ENCODE results near the gene ANKRD27. TPM values are rescaled to one million over a fixed set of nuclear protein-coding genes. Genes with fewer than 3 reads are reported as not detected.
"Not testable (repeated sequence)": the region's sequence is repeated elsewhere in the genome, so short reads cannot be mapped to it uniquely, and the experiment has no call there.

ANKRD27 gene
- total RNA-seq, 1 donor from 2014 or later: 22.6 TPM

DNA sequence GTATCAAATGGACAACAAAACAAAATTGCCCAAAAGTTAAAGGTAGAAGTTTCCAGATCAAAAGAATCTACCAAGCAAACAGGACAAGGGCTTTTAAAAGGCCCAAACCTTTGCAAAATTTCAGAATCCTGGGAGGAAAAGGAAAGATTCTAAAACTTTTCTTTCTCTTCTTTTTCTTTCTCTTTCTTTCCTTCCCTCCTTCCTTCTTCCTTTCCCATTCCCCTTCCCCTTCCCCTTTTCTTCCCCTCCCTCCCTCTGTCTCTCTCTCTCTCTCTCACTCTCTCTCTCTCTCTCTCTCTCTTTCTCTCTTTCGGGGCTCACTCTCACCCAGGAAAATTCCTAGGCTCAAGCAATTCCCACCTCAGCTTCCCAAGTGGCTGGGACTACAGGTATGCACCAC, 98.2 kb downstream of the ANKRD27 start:
- no peak for ATAC-seq (ENCODE audit: poor library complexity)
- intact Hi-C loops (cut with DNase I): no loop called here
- no peak for DNase-seq

DNA sequence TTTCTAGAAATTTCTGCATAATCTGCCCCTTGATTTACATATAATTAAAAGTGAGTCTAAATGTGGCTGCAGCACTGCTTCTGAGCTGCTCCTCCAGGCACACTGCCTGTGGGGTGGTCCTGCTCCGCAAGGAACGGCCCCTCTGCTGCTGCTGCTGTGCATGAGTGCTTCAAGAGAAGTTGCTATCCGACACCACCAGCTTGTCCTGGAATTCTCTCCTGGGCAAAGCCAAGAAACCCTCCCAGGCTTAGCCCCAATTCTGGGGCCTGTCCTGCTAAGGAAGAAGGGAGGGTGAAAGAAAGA, 101.5 kb downstream of the ANKRD27 start:
- intact Hi-C loops (cut with DNase I): loop anchor here (5.0 kb wide), 1 partner anchor 286 kb away; no protein-coding TSS in a partner anchor
- DNase-seq: no peak
- no peak for ATAC-seq (ENCODE audit: poor library complexity)

DNA sequence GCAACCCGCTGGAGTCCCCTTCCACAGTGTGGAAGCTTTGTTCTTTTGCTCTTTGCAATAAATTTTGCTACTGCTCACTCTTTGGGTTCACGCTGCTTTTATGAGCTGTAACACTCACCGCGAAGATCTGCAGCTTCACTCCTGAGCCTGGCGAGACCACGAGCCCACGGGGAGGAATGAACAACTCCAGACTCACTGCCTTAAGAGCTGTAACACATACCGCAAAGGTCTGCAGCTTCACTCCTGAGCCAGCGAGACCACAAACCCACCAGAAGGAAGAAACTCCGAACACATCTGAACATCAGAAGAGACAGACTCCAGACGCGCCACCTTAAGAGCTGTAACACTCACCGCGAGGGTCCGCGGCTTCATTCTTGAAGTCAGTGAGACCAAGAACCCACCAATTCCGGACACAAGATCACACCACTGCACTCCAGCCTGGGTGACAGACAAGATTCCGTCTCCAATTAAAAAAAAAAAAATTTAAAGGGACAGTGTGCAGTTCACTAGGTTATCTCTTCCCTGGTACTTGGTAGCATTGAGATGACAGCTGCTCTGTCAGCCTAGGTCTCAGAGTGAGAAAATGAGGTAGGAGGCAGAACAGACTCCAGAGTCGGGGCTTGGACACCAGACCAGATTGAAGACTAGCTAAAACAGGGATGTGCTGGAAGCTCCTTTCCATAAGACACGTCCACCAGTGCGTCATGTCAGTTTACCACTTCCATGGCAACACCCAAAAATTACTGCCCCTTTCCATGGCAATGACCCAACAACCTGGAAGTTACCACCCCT, 102.1 kb downstream of the ANKRD27 start:
- ATAC-seq (ENCODE audit: poor library complexity); DNase-seq: not testable (repeated sequence)
- intact Hi-C loops (cut with DNase I): loop anchor here (5.0 kb wide), 1 partner anchor 286 kb away; no protein-coding TSS in a partner anchor

DNA sequence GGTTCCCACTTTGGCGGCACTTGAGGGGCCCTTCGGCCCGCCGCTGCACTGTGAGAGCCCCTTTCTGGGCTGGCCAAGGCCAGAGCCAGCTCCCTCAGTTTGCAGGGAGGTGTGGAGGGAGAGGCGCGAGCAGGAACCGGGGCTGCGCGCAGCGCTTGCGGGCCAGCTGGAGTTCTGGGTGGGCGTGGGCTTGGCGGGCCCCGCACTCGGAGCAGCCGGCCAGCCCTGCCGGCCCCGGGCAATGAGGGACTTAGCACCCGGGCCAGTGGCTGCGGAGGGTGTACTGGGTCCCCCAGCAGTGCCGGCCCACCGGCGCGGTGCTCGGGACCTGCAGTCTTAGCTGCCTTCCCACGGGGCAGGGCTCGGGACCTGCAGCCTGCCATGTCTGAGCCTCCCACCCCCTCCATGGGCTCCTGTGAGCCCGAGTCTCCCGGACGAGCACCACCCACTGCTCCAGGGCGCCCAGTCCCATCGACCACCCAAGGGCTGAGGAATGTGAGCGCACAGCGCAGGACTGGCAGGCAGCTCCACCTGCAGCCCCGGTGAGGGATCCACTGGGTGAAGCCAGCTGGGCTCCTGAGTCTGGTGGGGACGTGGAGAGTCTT, 103.4 kb downstream of the ANKRD27 start:
- intact Hi-C loops (cut with DNase I): loop anchor here (5.0 kb wide), 1 partner anchor 284 kb away; no protein-coding TSS in a partner anchor
- not testable (repeated sequence) for DNase-seq; ATAC-seq (ENCODE audit: poor library complexity)

DNA sequence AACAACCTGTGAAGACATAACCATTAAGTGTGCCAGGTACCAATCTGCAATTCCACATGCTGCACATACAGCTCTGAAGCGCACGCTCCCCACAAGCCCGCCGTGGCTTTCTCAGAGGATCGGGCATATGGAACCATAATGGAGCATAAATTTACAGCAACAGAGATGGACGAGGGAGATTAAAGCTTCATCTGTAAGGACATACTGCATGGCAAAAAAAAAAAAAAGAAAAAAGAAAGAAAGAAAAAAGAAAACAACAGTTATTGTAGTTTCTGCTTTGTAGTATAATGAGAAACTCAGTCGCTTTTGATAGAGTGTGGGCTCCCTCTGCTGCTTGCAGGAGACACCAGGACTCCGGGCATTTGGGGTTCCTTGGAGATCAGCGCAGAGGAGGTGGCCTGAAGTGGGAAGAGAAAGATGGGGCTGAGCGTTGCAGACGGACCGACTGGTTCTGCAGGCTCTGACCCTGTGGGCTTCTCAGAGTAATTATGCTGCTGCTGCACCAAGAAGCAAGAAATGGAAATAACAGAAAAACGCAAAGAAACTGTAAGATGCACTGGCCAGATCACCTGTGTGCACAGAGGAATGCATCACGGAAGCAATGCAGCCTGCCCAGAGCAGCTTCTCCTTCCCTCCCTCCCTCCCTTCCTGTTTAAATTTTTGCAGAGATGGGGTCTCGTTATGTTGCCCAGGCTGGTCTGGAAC, 104.7 kb downstream of the ANKRD27 start:
- DNase-seq (no peak), ATAC-seq (ENCODE audit: poor library complexity) (peak; percentile 73)
- intact Hi-C loops (cut with DNase I): loop anchor here (5.0 kb wide), 1 partner anchor 283 kb away; no protein-coding TSS in a partner anchor

DNA sequence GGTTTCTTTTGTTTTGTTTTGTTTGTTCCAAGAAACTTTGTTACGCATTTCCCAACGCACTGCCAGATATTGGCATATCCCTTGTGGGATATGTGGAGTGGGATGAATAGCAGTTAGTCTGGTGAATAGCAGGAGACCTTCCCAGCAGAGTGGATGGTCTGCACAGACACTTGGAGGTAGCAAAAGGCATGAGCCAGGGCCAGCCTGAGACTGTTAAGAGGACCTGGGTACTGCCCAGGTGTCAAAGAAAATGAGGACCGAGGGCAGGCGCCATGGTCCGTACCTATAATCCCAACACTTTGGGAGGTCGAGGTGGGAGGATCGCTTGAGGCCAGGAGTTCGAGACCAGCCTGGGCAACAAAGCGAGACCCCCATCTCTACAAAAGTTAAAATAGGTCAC, 107.5 kb downstream of the ANKRD27 start:
- no peak for ATAC-seq (ENCODE audit: poor library complexity)
- DNase-seq: no peak
- intact Hi-C loops (cut with DNase I): no loop called here

DNA sequence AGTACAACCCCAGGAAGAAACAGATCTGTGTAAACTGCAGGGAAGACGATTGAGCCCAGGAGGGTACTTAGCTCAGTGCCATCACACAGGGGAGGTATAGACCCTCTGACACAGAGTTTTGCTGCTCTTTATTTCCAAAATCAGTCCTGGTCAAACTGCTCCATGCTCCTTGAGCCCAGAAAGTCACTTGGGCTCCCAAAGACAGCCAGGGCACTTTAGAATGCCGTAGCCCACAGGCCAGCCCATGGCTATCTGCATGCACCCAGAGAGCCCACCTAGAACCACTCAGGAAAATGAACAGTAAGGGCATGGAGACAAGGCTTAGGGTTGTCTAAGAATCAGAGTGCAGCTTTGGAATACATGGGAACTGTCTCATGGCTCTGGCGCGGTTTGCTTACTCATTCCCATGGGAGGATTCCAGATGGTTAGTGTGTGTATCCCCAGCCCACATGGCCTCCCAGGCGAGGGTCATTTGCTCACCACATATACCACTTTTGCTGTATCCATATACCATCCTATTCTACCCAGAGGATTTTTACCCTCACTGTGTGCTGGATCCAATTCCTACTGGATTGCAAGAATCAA, 108.6 kb downstream of the ANKRD27 start:
- DNase-seq: no peak
- ATAC-seq (ENCODE audit: poor library complexity): no peak
- intact Hi-C loops (cut with DNase I): no loop called here

DNA sequence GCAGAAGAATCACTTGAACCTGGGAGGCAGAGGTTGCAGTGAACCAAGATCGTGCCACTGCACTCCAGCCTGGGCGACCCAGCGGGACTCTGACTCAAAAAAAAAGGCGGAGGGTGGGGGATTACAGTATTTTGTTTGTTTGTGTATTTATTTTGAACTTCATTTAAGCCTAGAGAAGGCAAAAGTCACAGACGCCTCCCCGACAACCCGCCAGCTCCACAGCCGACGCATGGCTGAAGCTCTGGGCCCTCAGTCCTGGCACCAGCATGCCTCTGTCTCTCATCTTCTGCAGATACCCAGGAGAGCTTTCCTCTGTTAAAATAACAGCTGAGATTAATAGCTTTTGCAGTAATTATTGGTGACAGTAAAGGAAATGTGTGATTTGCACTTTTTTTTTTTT, 111.2 kb downstream of the ANKRD27 start:
- DNase-seq: no peak
- intact Hi-C loops (cut with DNase I): no loop called here
- ATAC-seq (ENCODE audit: poor library complexity): no peak

DNA sequence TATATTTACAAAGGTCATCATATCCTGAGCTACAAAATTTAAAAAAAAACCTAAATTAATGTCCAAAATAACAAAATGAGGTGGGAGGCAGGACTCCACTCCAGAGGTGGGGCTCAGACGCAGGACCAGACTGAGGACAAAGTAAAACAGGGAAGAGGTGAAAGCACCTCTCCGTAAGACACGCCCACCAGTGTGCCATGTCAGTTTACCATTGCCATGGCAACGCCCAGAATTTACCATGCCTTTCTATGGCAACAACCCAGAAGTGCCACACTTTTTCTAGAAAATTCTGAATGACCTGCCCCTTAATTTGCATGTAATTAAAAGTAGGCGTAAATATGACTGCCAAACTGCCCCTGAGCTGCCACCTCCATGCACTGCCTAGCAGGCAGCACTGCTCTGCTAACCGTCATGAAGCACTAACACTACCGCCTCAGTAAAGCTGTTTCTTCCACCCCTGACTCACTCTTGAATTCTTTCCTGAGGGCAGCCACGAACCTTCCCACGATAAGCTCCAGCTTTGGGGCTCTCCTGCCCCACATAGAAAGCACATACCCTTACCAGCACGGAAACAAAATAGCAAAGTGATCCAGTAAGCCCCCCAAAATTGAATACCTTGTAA, 116.3 kb downstream of the ANKRD27 start:
- intact Hi-C loops (cut with DNase I): no loop called here
- ATAC-seq (ENCODE audit: poor library complexity) (no peak), DNase-seq (no peak)

DNA sequence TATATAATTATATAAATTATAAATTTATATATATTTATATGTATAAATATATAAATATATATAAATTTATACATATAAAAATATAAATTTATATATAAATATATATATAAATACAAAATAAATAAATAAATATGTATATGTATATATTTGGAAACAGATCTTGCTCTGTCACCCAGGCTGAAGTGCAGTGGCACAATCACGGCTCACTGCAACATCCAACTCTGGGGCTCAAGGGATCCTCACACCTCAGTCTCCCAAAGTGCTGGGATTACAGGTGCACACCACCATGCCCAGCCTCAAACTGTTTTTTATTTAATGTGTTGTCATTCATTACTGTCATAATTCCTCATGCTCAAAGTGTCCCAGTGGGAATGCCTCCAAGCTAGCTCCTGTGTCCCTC, 119.2 kb downstream of the ANKRD27 start:
- no peak for ATAC-seq (ENCODE audit: poor library complexity)
- intact Hi-C loops (cut with DNase I): no loop called here
- no peak for DNase-seq

DNA sequence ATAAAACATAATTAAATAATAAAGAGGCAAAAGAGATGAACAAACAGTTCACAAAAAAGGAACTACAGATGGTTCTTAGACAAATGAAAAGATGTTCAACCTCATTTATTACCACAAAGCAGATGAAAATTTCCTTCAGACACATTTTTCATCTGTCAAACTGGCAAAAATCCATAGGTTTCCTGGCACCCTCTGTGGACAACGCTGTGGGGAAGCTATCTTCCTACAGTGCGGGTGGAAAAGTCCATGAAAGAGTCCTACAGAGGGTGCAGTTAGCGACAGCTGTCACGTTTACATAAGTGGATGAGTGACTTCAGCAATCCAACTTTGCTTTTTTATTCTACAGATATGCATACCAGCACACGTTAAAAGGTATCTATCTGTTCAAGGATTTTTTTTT, 124.3 kb downstream of the ANKRD27 start:
- intact Hi-C loops (cut with DNase I): no loop called here
- ATAC-seq (ENCODE audit: poor library complexity) (no peak), DNase-seq (no peak)

Other genes with a start within 250 kb of the ANKRD27 start
- gene PDCD5, start 94.0 kb downstream of the ANKRD27 start, total RNA-seq: 137 TPM
- gene RGS9BP, start 668 bp upstream of the ANKRD27 start, total RNA-seq: 14.3 TPM
- 24.1 TPM for gene NUDT19, start 16.6 kb upstream of the ANKRD27 start, total RNA-seq
- gene TDRD12, start 44.6 kb upstream of the ANKRD27 start, total RNA-seq: not detected
- not detected for gene SLC7A9, start 194.6 kb upstream of the ANKRD27 start, total RNA-seq